Neural progenitor cell (in vitro differentiated cells): Measurements from ENCODE around the gene SLC9C1.

ENCODE experiments used
- CTCF ChIP-seq: fragments of 200-600 bp; sonication (generic); IDR thresholded peaks from 2 replicates; pipeline ENCODE4 v1.5.1; 2017; ENCODE audit warnings: antibody characterized with exemption, mild to moderate bottlenecking
- EZH2phosphoT487 ChIP-seq: fragments of 200-600 bp; sonication (generic); IDR thresholded peaks from 2 replicates; pipeline ENCODE4 v1.6.1; 2017; ENCODE audit warnings: antibody characterized with exemption

- no peak for TF ChIP-seq CTCF
- no peak for TF ChIP-seq EZH2phosphoT487
Measured at GRCh38 chr3:112122870-112123269, 171.1 kb downstream of the SLC9C1 start.
